Measurements from ENCODE around the gene TMEM221. TPM values are rescaled to one million over a fixed set of nuclear protein-coding genes. Genes with fewer than 3 reads are reported as not detected.

TMEM221 gene
- total and polyA plus RNA-seq, 9 of the 15 experiments (the other 6 are each of a cell fraction or from before 2014, with no cell fraction given) = 0.06 to 0.35 TPM; not detected in 7

DNA sequence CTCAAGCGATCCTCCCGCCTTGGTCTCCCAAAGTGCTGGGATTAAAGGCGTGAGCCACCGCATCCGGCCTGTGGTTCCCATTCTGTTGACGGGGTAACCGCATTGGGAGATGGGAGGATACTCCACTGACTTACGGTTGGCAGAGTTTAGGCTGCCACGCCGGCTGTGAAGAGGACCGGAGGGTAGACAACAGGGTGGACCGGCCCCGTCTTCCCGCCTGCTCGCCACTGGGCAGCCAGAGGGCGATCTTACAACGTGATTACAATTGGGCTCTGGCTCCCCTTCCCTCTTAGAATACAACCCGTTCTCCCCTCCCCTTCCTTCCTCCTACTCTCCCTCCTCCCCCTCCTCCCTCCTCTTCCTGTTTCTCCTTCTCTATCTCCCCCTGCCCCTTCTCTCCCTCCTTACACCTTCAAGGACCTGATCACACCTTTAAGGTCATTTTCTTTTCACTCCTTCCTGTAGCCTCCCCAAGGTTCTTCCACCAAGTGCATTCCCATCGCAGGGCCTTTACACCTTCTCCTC lies 53.5 kb downstream of the TMEM221 start (continued):
- TF ChIP-seq, protein P1, sequence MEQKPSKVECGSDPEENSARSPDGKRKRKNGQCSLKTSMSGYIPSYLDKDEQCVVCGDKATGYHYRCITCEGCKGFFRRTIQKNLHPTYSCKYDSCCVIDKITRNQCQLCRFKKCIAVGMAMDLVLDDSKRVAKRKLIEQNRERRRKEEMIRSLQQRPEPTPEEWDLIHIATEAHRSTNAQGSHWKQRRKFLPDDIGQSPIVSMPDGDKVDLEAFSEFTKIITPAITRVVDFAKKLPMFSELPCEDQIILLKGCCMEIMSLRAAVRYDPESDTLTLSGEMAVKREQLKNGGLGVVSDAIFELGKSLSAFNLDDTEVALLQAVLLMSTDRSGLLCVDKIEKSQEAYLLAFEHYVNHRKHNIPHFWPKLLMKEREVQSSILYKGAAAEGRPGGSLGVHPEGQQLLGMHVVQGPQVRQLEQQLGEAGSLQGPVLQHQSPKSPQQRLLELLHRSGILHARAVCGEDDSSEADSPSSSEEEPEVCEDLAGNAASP (IDR thresholded peaks at IDR 0.05) = no peak
- TF ChIP-seq ZNF830 (CRISPR knock-in tag; IDR thresholded peaks at IDR 0.05) (peak; percentile 79; the same call in 1 of the 2 replicates), COPS2 (conservative IDR thresholded peaks at IDR 0.05) (no peak), RFX5 (IDR thresholded peaks at IDR 0.05; ENCODE audit: low read depth, low read length) (no peak), SRSF1 (IDR thresholded peaks at IDR 0.05; ENCODE audit: low read depth, low read length) (no peak), MBD2 (IDR thresholded peaks at IDR 0.05; ENCODE audit: borderline replicate concordance, low read depth) (no peak), ZSCAN29 (IDR thresholded peaks at IDR 0.05) (no peak), MYC (IDR thresholded peaks at IDR 0.05; ENCODE audit: low read depth, low read length) (0 out of 2 replicates have a peak, but pooled peaks have one; percentile 15), MYC (CRISPR knock-in tag; IDR thresholded peaks at IDR 0.05; ENCODE audit: borderline replicate concordance, low read depth) (no peak), FOXJ2 (tag; IDR thresholded peaks at IDR 0.05) (no peak), POLR3G (IDR thresholded peaks at IDR 0.05; ENCODE audit: extremely low read depth, insufficient read length, insufficient replicate concordance) (no peak), NR1H2 (CRISPR knock-in tag; IDR thresholded peaks at IDR 0.05) (no peak)
- TF ChIP-seq, protein P2, sequence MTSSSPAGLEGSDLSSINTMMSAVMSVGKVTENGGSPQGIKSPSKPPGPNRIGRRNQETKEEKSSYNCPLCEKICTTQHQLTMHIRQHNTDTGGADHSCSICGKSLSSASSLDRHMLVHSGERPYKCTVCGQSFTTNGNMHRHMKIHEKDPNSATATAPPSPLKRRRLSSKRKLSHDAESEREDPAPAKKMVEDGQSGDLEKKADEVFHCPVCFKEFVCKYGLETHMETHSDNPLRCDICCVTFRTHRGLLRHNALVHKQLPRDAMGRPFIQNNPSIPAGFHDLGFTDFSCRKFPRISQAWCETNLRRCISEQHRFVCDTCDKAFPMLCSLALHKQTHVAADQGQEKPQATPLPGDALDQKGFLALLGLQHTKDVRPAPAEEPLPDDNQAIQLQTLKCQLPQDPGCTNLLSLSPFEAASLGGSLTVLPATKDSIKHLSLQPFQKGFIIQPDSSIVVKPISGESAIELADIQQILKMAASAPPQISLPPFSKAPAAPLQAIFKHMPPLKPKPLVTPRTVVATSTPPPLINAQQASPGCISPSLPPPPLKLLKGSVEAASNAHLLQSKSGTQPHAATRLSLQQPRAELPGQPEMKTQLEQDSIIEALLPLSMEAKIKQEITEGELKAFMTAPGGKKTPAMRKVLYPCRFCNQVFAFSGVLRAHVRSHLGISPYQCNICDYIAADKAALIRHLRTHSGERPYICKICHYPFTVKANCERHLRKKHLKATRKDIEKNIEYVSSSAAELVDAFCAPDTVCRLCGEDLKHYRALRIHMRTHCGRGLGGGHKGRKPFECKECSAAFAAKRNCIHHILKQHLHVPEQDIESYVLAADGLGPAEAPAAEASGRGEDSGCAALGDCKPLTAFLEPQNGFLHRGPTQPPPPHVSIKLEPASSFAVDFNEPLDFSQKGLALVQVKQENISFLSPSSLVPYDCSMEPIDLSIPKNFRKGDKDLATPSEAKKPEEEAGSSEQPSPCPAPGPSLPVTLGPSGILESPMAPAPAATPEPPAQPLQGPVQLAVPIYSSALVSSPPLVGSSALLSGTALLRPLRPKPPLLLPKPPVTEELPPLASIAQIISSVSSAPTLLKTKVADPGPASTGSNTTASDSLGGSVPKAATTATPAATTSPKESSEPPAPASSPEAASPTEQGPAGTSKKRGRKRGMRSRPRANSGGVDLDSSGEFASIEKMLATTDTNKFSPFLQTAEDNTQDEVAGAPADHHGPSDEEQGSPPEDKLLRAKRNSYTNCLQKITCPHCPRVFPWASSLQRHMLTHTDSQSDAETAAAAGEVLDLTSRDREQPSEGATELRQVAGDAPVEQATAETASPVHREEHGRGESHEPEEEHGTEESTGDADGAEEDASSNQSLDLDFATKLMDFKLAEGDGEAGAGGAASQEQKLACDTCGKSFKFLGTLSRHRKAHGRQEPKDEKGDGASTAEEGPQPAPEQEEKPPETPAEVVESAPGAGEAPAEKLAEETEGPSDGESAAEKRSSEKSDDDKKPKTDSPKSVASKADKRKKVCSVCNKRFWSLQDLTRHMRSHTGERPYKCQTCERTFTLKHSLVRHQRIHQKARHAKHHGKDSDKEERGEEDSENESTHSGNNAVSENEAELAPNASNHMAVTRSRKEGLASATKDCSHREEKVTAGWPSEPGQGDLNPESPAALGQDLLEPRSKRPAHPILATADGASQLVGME (CRISPR knock-in tag; IDR thresholded peaks at IDR 0.05) = no peak
- TF ChIP-seq, protein P3, sequence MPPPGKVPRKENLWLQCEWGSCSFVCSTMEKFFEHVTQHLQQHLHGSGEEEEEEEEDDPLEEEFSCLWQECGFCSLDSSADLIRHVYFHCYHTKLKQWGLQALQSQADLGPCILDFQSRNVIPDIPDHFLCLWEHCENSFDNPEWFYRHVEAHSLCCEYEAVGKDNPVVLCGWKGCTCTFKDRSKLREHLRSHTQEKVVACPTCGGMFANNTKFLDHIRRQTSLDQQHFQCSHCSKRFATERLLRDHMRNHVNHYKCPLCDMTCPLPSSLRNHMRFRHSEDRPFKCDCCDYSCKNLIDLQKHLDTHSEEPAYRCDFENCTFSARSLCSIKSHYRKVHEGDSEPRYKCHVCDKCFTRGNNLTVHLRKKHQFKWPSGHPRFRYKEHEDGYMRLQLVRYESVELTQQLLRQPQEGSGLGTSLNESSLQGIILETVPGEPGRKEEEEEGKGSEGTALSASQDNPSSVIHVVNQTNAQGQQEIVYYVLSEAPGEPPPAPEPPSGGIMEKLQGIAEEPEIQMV (tag; conservative IDR thresholded peaks at IDR 0.05; ENCODE audit: low read depth) = peak; percentile 81; the same call in 1 of the 2 replicates
- TF ChIP-seq, protein P4, sequence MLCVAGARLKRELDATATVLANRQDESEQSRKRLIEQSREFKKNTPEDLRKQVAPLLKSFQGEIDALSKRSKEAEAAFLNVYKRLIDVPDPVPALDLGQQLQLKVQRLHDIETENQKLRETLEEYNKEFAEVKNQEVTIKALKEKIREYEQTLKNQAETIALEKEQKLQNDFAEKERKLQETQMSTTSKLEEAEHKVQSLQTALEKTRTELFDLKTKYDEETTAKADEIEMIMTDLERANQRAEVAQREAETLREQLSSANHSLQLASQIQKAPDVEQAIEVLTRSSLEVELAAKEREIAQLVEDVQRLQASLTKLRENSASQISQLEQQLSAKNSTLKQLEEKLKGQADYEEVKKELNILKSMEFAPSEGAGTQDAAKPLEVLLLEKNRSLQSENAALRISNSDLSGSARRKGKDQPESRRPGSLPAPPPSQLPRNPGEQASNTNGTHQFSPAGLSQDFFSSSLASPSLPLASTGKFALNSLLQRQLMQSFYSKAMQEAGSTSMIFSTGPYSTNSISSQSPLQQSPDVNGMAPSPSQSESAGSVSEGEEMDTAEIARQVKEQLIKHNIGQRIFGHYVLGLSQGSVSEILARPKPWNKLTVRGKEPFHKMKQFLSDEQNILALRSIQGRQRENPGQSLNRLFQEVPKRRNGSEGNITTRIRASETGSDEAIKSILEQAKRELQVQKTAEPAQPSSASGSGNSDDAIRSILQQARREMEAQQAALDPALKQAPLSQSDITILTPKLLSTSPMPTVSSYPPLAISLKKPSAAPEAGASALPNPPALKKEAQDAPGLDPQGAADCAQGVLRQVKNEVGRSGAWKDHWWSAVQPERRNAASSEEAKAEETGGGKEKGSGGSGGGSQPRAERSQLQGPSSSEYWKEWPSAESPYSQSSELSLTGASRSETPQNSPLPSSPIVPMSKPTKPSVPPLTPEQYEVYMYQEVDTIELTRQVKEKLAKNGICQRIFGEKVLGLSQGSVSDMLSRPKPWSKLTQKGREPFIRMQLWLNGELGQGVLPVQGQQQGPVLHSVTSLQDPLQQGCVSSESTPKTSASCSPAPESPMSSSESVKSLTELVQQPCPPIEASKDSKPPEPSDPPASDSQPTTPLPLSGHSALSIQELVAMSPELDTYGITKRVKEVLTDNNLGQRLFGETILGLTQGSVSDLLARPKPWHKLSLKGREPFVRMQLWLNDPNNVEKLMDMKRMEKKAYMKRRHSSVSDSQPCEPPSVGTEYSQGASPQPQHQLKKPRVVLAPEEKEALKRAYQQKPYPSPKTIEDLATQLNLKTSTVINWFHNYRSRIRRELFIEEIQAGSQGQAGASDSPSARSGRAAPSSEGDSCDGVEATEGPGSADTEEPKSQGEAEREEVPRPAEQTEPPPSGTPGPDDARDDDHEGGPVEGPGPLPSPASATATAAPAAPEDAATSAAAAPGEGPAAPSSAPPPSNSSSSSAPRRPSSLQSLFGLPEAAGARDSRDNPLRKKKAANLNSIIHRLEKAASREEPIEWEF (CRISPR knock-in tag; IDR thresholded peaks at IDR 0.05) = no peak

All from K562 (cell line).